RWPE2 (cell line): ENCODE measurements around the gene MORF4L1.
"Not testable (repeated sequence)": the region's sequence is repeated elsewhere in the genome, so short reads cannot be mapped to it uniquely, and the experiment has no call there.

Experiments
- ATAC-seq: fragments of 200-7000 bp; cut with Tn5 transposase; 3 replicates; pipeline ENCODE4 v1.9.1; 2021; ENCODE audit warnings: low read depth
- DNase-seq: peaks from one replicate; pipeline ENCODE4 v3.0.0-alpha.2; 2020; ENCODE audit warnings: low spot score
- H3K27ac ChIP-seq: fragments of 450-650 bp; 2 replicates; pipeline ENCODE4 v1.5.1; 2017; ENCODE audit warnings: mild to moderate bottlenecking; ENCODE audit not compliant: poor library complexity, severe bottlenecking
- H3K27me3 ChIP-seq: fragments of 250-450 bp; sonication (Bioruptor Pico); 2 replicates; pipeline ENCODE4 v1.5.1; 2021; ENCODE audit warnings: mild to moderate bottlenecking, moderate library complexity; ENCODE audit not compliant: insufficient read depth, poor library complexity, severe bottlenecking
- H3K36me3 ChIP-seq: fragments of 250-450 bp; sonication (Bioruptor Pico); 2 replicates; pipeline ENCODE4 v1.5.1; 2020; ENCODE audit warnings: low read depth, mild to moderate bottlenecking, moderate library complexity
- H3K4me1 ChIP-seq: fragments of 250-450 bp; sonication (Bioruptor Pico); 2 replicates; pipeline ENCODE4 v1.5.1; 2021; ENCODE audit warnings: mild to moderate bottlenecking, moderate library complexity; ENCODE audit not compliant: insufficient read depth, poor library complexity, severe bottlenecking
- H3K4me3 ChIP-seq: fragments of 250-450 bp; sonication (Bioruptor Pico); 2 replicates; pipeline ENCODE4 v1.5.1; 2021; ENCODE audit warnings: mild to moderate bottlenecking, moderate library complexity; ENCODE audit not compliant: severe bottlenecking
- H3K9me3 ChIP-seq: fragments of 250-450 bp; sonication (Bioruptor Pico); 2 replicates; pipeline ENCODE4 v1.5.1; 2021; ENCODE audit warnings: mild to moderate bottlenecking, moderate library complexity; ENCODE audit not compliant: severe bottlenecking
- CTCF ChIP-seq: fragments of 450-650 bp; IDR thresholded peaks from one replicate; pipeline ENCODE4 v1.5.1; 2017; ENCODE audit warnings: mild to moderate bottlenecking, moderate library complexity; ENCODE audit not compliant: poor library complexity, severe bottlenecking

MORF4L1 gene

GRCh38 chr15:78836333-78836732 lies 36.4 kb upstream of the MORF4L1 start:
- H3K4me1 ChIP-seq: no peaks in the 10 kb centered on the region
- TF ChIP-seq CTCF: no peak
- DNase-seq (no peak), ATAC-seq (no peak)
- no peaks in the 10 kb centered on the region for H3K9me3 ChIP-seq
- no peaks in the 10 kb centered on the region for H3K36me3 ChIP-seq
- no peak overlapping the region for H3K27ac ChIP-seq
- H3K27me3 ChIP-seq: peaks cover 18% of the 10 kb centered on the region
- no peak overlapping the region for H3K4me3 ChIP-seq

- DNase-seq: no peak
- no peaks in the 10 kb centered on the region for H3K36me3 ChIP-seq
- peaks cover 10% of the 10 kb centered on the region for H3K27me3 ChIP-seq
- TF ChIP-seq CTCF: no peak
- no peaks in the 10 kb centered on the region for H3K9me3 ChIP-seq
- no peak overlapping the region for H3K4me3 ChIP-seq
- H3K4me1 ChIP-seq: no peaks in the 10 kb centered on the region
- no peak overlapping the region for H3K27ac ChIP-seq
- ATAC-seq: no peak
Observed at GRCh38 chr15:78837131-78837530, 35.6 kb upstream of the MORF4L1 start.

- Histone ChIP-seq H3K4me1 (no peaks in the 10 kb centered on the region), H3K27ac (no peak overlapping the region), H3K9me3 (no peaks in the 10 kb centered on the region), H3K27me3 (peaks cover 6% of the 10 kb centered on the region), H3K4me3 (no peak overlapping the region), H3K36me3 (no peaks in the 10 kb centered on the region)
- ATAC-seq: no peak
- TF ChIP-seq CTCF: no peak
- no peak for DNase-seq
Observed at GRCh38 chr15:78837543-78837942, 35.1 kb upstream of the MORF4L1 start.

- H3K27ac ChIP-seq: no peak overlapping the region
- TF ChIP-seq CTCF: no peak
- H3K36me3 ChIP-seq: no peaks in the 10 kb centered on the region
- DNase-seq (no peak), ATAC-seq (no peak)
- H3K4me1 ChIP-seq: no peaks in the 10 kb centered on the region
- H3K9me3 ChIP-seq: no peaks in the 10 kb centered on the region
- no peaks in the 10 kb centered on the region for H3K27me3 ChIP-seq
- no peak overlapping the region for H3K4me3 ChIP-seq
Observed at GRCh38 chr15:78838489-78838888, 34.2 kb upstream of the MORF4L1 start.

GRCh38 chr15:78839151-78839550 lies 33.5 kb upstream of the MORF4L1 start:
- ATAC-seq, H3K27me3 ChIP-seq, DNase-seq, H3K36me3 ChIP-seq, H3K27ac ChIP-seq, H3K4me1 ChIP-seq, H3K9me3 ChIP-seq, H3K4me3 ChIP-seq: not testable (repeated sequence)
